SH-SY5Y (cell line): ENCODE measurements around the gene CSTB.

Experiments
- GATA2 ChIP-seq: IDR thresholded peaks from 2 replicates; pipeline ENCODE4 v1.6.1; 2011; ENCODE audit warnings: mild to moderate bottlenecking, low read depth, low read length
- GATA3 ChIP-seq: IDR thresholded peaks from 2 replicates; pipeline ENCODE4 v1.6.1; 2011; ENCODE audit warnings: low read depth, mild to moderate bottlenecking, low read length, moderate library complexity

Gene CSTB

GRCh38 chr21:43775795-43776430 is at the start of gene CSTB:
Gene CSTB, minus strand, starts transcription at chr21:43776308. Its CDS starts 39 bp downstream, at chr21:43776269.
- TF ChIP-seq GATA2 (no peak), GATA3 (no peak)

- TF ChIP-seq GATA2 (no peak), GATA3 (no peak)
Observed at GRCh38 chr21:43825242-43825935, 49.3 kb upstream of the CSTB start.

- TF ChIP-seq GATA2 (no peak), GATA3 (no peak)
Observed at GRCh38 chr21:43824333-43825241, 48.5 kb upstream of the CSTB start.

GRCh38 chr21:43820466-43820865 is 44.4 kb upstream of the CSTB start:
- TF ChIP-seq GATA3, result no peak

GRCh38 chr21:43819511-43820405 is 43.6 kb upstream of the CSTB start:
- TF ChIP-seq GATA3 (no peak), GATA2 (no peak)

- TF ChIP-seq GATA2 (no peak), GATA3 (no peak)
Observed at GRCh38 chr21:43818685-43819084, 42.6 kb upstream of the CSTB start.

GRCh38 chr21:43817157-43818086 is 41.3 kb upstream of the CSTB start:
- no peak for TF ChIP-seq GATA2
- TF ChIP-seq GATA3, result no peak

- TF ChIP-seq GATA3, result no peak
- no peak for TF ChIP-seq GATA2
Observed at GRCh38 chr21:43816611-43817071, 40.5 kb upstream of the CSTB start.

GRCh38 chr21:43815991-43816390 is 39.9 kb upstream of the CSTB start:
- TF ChIP-seq GATA2 (no peak), GATA3 (no peak)

- no peak for TF ChIP-seq GATA3
- TF ChIP-seq GATA2, result no peak
Observed at GRCh38 chr21:43815107-43815613, 39.1 kb upstream of the CSTB start.

- TF ChIP-seq GATA3 (no peak), GATA2 (no peak)
Observed at GRCh38 chr21:43814215-43815106, 38.4 kb upstream of the CSTB start.

GRCh38 chr21:43813656-43813980 is 37.5 kb upstream of the CSTB start:
- TF ChIP-seq GATA2 (no peak), GATA3 (no peak)
